Measurements from ENCODE around the gene JPH3. TPM values are rescaled to one million over a fixed set of nuclear protein-coding genes. Genes with fewer than 3 reads are reported as not detected.

Gene JPH3
- total RNA-seq, 4 donors from 2014 or later = 0.22 to 1.1 (median 0.29) TPM; not detected in 1

DNA sequence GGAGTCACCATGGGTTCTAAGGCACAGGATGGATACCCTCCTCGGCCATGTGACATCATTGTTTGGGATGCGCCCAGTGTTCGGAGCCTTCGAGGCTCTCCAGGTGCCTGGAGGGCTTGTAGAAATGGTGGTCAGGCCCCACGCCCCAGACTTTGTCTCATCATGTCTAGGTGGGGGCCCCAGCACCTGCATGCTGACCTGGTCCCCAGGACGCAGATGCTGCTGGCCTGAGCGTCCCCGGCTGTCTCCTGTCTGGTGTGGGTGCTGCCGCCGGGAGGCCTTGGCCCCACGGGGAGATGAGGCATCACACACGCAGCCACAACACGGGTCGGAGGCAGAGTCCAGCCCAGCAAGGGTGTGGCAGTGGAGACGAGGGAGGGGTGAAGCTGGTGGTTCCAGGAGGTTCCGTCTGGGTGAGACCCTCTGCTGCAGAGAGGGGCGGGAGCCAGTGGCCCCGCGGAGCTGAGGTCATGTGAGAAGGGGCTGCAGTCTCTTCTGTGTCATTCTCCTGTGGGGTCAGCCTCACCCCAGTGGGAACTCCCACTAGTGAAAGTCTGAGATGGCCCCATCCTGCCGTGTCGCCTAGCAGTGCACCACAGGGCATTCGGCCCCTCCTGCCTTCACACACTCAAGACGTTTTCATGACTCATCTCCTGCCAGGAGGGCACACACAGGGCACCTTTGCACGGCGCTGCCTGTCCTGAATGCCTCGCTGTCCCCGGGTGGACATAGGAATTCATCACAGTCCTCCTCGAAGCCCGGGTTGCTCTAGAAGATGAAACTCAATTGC, 46.6 kb downstream of the JPH3 start:
- intact Hi-C loops (cut with DNase I) = no loop called here
- no peak overlapping the region for H3K27ac ChIP-seq
- WGBS, 2 donors = 72 to 73% methylated on average over 19 to 26 of the region's 29 CpGs
- H3K4me1 ChIP-seq = no peaks in the 10 kb centered on the region
- no peaks in the 10 kb centered on the region for H3K36me3 ChIP-seq
- DNase-seq = no peak
- H3K4me3 ChIP-seq (replicated peaks in 1 of 3) = no peak overlapping the region
- H3K9me3 ChIP-seq = no peaks in the 10 kb centered on the region
- TF ChIP-seq POLR2A (IDR thresholded peaks at IDR 0.05) = no peak
- TF ChIP-seq, protein P1, sequence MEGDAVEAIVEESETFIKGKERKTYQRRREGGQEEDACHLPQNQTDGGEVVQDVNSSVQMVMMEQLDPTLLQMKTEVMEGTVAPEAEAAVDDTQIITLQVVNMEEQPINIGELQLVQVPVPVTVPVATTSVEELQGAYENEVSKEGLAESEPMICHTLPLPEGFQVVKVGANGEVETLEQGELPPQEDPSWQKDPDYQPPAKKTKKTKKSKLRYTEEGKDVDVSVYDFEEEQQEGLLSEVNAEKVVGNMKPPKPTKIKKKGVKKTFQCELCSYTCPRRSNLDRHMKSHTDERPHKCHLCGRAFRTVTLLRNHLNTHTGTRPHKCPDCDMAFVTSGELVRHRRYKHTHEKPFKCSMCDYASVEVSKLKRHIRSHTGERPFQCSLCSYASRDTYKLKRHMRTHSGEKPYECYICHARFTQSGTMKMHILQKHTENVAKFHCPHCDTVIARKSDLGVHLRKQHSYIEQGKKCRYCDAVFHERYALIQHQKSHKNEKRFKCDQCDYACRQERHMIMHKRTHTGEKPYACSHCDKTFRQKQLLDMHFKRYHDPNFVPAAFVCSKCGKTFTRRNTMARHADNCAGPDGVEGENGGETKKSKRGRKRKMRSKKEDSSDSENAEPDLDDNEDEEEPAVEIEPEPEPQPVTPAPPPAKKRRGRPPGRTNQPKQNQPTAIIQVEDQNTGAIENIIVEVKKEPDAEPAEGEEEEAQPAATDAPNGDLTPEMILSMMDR (IDR thresholded peaks at IDR 0.05) = no peak
- no peaks in the 10 kb centered on the region for H3K27me3 ChIP-seq

GRCh38 chr16:87652386-87652785, 50.1 kb downstream of the JPH3 start:
- no peak overlapping the region for H3K4me3 ChIP-seq (replicated peaks in 1 of 3)
- no peaks in the 10 kb centered on the region for H3K27me3 ChIP-seq
- H3K4me1 ChIP-seq = no peaks in the 10 kb centered on the region
- H3K27ac ChIP-seq = no peak overlapping the region
- H3K9me3 ChIP-seq = no peaks in the 10 kb centered on the region
- no peak for TF ChIP-seq POLR2A (IDR thresholded peaks at IDR 0.05)
- TF ChIP-seq, protein P1 (IDR thresholded peaks at IDR 0.05) = no peak
- DNase-seq = no peak
- intact Hi-C loops (cut with DNase I) = no loop called here
- no peaks in the 10 kb centered on the region for H3K36me3 ChIP-seq
- 90 to 92% methylated on average over 17 of the region's 17 CpGs for WGBS, 2 donors

DNA sequence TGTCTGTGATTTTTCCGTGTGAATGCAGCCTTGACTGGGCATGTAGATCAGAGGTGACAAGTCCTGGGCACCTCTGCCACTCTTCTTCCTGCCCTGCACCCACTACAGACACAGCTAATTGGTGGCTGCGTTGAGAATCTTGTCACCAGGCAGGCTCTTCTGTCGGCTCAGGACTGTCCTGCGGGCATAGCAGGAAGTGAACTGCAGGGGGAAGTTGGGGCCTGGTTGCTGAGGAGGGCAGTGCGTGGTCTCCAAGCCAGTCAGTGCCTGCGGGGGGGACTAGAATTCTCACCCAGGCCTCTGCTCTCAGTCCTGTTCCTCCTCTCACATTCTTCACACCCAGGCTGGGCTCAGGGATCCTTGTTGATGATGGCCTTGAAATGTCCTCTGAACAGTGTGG, 50.5 kb downstream of the JPH3 start:
- intact Hi-C loops (cut with DNase I) = no loop called here
- WGBS, 2 donors = 54 to 58% methylated on average over 5 to 6 of the region's 6 CpGs
- H3K27me3 ChIP-seq = no peaks in the 10 kb centered on the region

GRCh38 chr16:87653234-87653633, 50.9 kb downstream of the JPH3 start:
- Histone ChIP-seq H3K27me3 (no peaks in the 10 kb centered on the region), H3K4me3 (replicated peaks in 1 of 3) (no peak overlapping the region), H3K4me1 (no peaks in the 10 kb centered on the region), H3K27ac (no peak overlapping the region), H3K9me3 (no peaks in the 10 kb centered on the region), H3K36me3 (no peaks in the 10 kb centered on the region)
- 61% methylated on average over 4 of the region's 5 CpGs for WGBS, 2 donors
- intact Hi-C loops (cut with DNase I) = no loop called here
- no peak for DNase-seq
- TF ChIP-seq, protein P1 (IDR thresholded peaks at IDR 0.05) = peak in 1 of 6 experiments; percentile 16
- TF ChIP-seq POLR2A (IDR thresholded peaks at IDR 0.05) = no peak

More for the DNA sequence above, 50.5 kb downstream of the JPH3 start:
- H3K27ac ChIP-seq = no peak overlapping the region
- no peaks in the 10 kb centered on the region for H3K4me1 ChIP-seq
- no peaks in the 10 kb centered on the region for H3K9me3 ChIP-seq
- no peak overlapping the region for H3K4me3 ChIP-seq (replicated peaks in 1 of 3)
- H3K36me3 ChIP-seq = no peaks in the 10 kb centered on the region
- no peak for TF ChIP-seq POLR2A (IDR thresholded peaks at IDR 0.05)
- TF ChIP-seq, protein P1 (IDR thresholded peaks at IDR 0.05) = no peak
- DNase-seq = no peak

GRCh38 chr16:87654826-87655225, 52.5 kb downstream of the JPH3 start:
- WGBS, 2 donors = 85 to 87% methylated on average over 23 to 25 of the region's 25 CpGs

More at GRCh38 chr16:87654826-87655225, 52.5 kb downstream of the JPH3 start:
- no peaks in the 10 kb centered on the region for H3K4me1 ChIP-seq
- TF ChIP-seq, protein P1 (IDR thresholded peaks at IDR 0.05) = no peak
- TF ChIP-seq POLR2A (IDR thresholded peaks at IDR 0.05) = no peak
- no peaks in the 10 kb centered on the region for H3K27me3 ChIP-seq
- no peak for DNase-seq
- H3K27ac ChIP-seq = no peak overlapping the region
- H3K9me3 ChIP-seq = no peaks in the 10 kb centered on the region
- intact Hi-C loops (cut with DNase I) = no loop called here
- no peak overlapping the region for H3K4me3 ChIP-seq (replicated peaks in 1 of 3)
- H3K36me3 ChIP-seq = no peaks in the 10 kb centered on the region
